HCT116 (cell line): Measurements from ENCODE around the gene APC2. TPM values are rescaled to one million over a fixed set of nuclear protein-coding genes. Genes with fewer than 3 reads are reported as not detected.

Source experiments
- ATAC-seq: fragments of 200-7000 bp; cut with Tn5 transposase; 2 replicates; pipeline ENCODE4 v1.9.1; 2020; ENCODE audit warnings: mild to moderate bottlenecking, moderate library complexity
- BruUV-seq: library from RNA; stranded (reverse); fragments of 400-500 nt; replicated peaks from 2 replicates; lab custom pipeline; 2021; lab: Mats Ljungman, UMichigan
- CTCF ChIA-PET: fragments of 300-600 bp; sonication (Branson Sonifier 250); formaldehyde crosslinking; loops from one replicate; lab custom pipeline; 2021; ENCODE audit warnings: antibody characterized with exemption; lab: Charles Lee
- POLR2A ChIA-PET: fragments of 300-600, 350-600 bp; sonication (Branson Sonifier 250); formaldehyde crosslinking; loops from one replicate; lab custom pipeline; 2021; ENCODE audit warnings: antibody characterized with exemption; lab: Charles Lee
- RAD21 ChIA-PET, 2 experiments: fragments of 300-600 bp; sonication (Branson Sonifier 250); formaldehyde crosslinking; loops; one replicate each; lab custom pipeline; 2023; ENCODE audit warnings: low total read pairs in 2 of 2; ENCODE audit not compliant: uncharacterized antibody in 2 of 2, unreplicated experiment in 2 of 2, low non-redundant PET in 1 of 2; lab: Charles Lee
- DNase-seq: peaks from one replicate; pipeline ENCODE4 v3.0.0-alpha.2; 2010; ENCODE audit warnings: low read depth, low spot score
- H2AFZ ChIP-seq: fragments of 200-600 bp; shearing (Covaris generic), sonication (generic); 2 replicates; pipeline ENCODE4 v1.6.1; 2017; ENCODE audit warnings: low read depth, mixed run types, mixed read lengths, antibody characterized with exemption, low read length; ENCODE audit not compliant: poor library complexity, severe bottlenecking
- H3K27ac ChIP-seq: 2 replicates; pipeline ENCODE4 v1.5.1; 2012; ENCODE audit warnings: low read depth, low read length
- H3K27me3 ChIP-seq: fragments of 200-600 bp; sonication (generic); 2 replicates; pipeline ENCODE4 v1.6.1; 2016; ENCODE audit warnings: mixed run types, low read length, mixed read lengths; ENCODE audit not compliant: insufficient read depth
- H3K36me3 ChIP-seq, 2 experiments: fragments of 200-500 bp in 1 of 2; fragments of 200-600 bp in 1 of 2; sonication (Bioruptor generic) in 1 of 2; sonication (generic) in 1 of 2; 2 replicates each; pipeline versions ENCODE4 v1.5.1 to v1.6.1; 2014 to 2016; ENCODE audit warnings: low read length in 2 of 2, inconsistent platforms in 1 of 2, mixed read lengths in 1 of 2, mixed run types in 1 of 2; ENCODE audit not compliant: insufficient read depth in 2 of 2, control insufficient read depth in 1 of 2
- H3K4me1 ChIP-seq, 2 experiments: fragments of 200-600 bp in 1 of 2; sonication (generic) in 1 of 2; 2 replicates each; pipeline versions ENCODE4 v1.5.1 to v1.6.1; 2012 to 2017; ENCODE audit warnings: low read length in 2 of 2, inconsistent platforms in 1 of 2, mild to moderate bottlenecking in 1 of 2, mixed read lengths in 1 of 2, mixed run types in 1 of 2, moderate library complexity in 1 of 2; ENCODE audit not compliant: insufficient read depth in 2 of 2, control insufficient read depth in 1 of 2
- H3K4me2 ChIP-seq: fragments of 200-600 bp; sonication (generic); 2 replicates; pipeline ENCODE4 v1.6.1; 2017; ENCODE audit warnings: mixed run types, low read length, mixed read lengths
- H3K4me3 ChIP-seq, 2 experiments: fragments of 200-600 bp in 1 of 2; sonication (generic) in 1 of 2; replicated peaks in 1 of 2; 2 replicates each; pipeline ENCODE4 v1.5.1; 2011 to 2016; ENCODE audit warnings: low read length in 2 of 2, control low read depth in 1 of 2, low read depth in 1 of 2, mild to moderate bottlenecking in 1 of 2, mixed read lengths in 1 of 2, mixed run types in 1 of 2
- H3K79me2 ChIP-seq: fragments of 200-600 bp; sonication (generic); 2 replicates; pipeline ENCODE4 v1.6.1; 2017; ENCODE audit warnings: mild to moderate bottlenecking, mixed run types, low read length, moderate library complexity, mixed read lengths; ENCODE audit not compliant: insufficient read depth
- H3K9ac ChIP-seq: fragments of 200-600 bp; sonication (generic); 2 replicates; pipeline ENCODE4 v1.6.1; 2016; ENCODE audit warnings: low read length, mixed read lengths
- H3K9me2 ChIP-seq: fragments of 200-600 bp; sonication (generic), shearing (Covaris generic); 2 replicates; pipeline ENCODE4 v1.6.1; 2017; ENCODE audit warnings: mixed run types, mild to moderate bottlenecking, moderate library complexity; ENCODE audit not compliant: insufficient read depth
- H3K9me3 ChIP-seq, 2 experiments: fragments of 200-500 bp in 1 of 2; fragments of 200-600 bp in 1 of 2; sonication (Bioruptor generic) in 1 of 2; sonication (generic) in 1 of 2; 2 replicates each; pipeline ENCODE4 v1.6.1; 2014 to 2017; ENCODE audit warnings: low read length in 2 of 2, mixed read lengths in 2 of 2, inconsistent platforms in 1 of 2, low read depth in 1 of 2, mild to moderate bottlenecking in 1 of 2, mixed run types in 1 of 2, moderate library complexity in 1 of 2; ENCODE audit not compliant: control insufficient read depth in 1 of 2, insufficient read depth in 1 of 2
- H4K20me1 ChIP-seq: fragments of 200-600 bp; sonication (generic), shearing (Covaris generic); 2 replicates; pipeline ENCODE4 v1.6.1; 2017; ENCODE audit warnings: mixed run types, mild to moderate bottlenecking, moderate library complexity; ENCODE audit not compliant: insufficient read depth
- CBX3 ChIP-seq: IDR thresholded peaks from 2 replicates; pipeline ENCODE4 v1.6.1; 2012; ENCODE audit warnings: low read depth
- EZH2phosphoT487 ChIP-seq: fragments of 200-600 bp; IDR thresholded peaks from 2 replicates; pipeline ENCODE4 v1.6.1; 2018; ENCODE audit warnings: antibody characterized with exemption, borderline replicate concordance
- JUND ChIP-seq: IDR thresholded peaks from 2 replicates; pipeline ENCODE4 v1.6.1; 2012
- REST ChIP-seq: IDR thresholded peaks from 2 replicates; pipeline ENCODE4 v1.6.1; 2012; ENCODE audit warnings: low read depth
- SRF ChIP-seq: IDR thresholded peaks from 2 replicates; pipeline ENCODE4 v1.6.1; 2012; ENCODE audit warnings: low read depth
- TCF7L2 ChIP-seq: IDR thresholded peaks from 2 replicates; pipeline ENCODE4 v1.7.0; 2011; ENCODE audit warnings: borderline replicate concordance, inconsistent platforms; ENCODE audit not compliant: insufficient read depth, insufficient read length; ENCODE audit errors: extremely low read depth
- ZBTB33 ChIP-seq: IDR thresholded peaks from 2 replicates; pipeline ENCODE4 v1.6.1; 2011; ENCODE audit warnings: mild to moderate bottlenecking, low read length, moderate library complexity; ENCODE audit not compliant: insufficient replicate concordance; ENCODE audit errors: extremely low read depth
- intact Hi-C: fragments of 100-400 bp; cut with micrococcal nuclease; formaldehyde crosslinking; loops from 2 replicates; pipeline ENCODE4 v1.10.0; 2022
- total RNA-seq: library from RNA; stranded (reverse); gene quantifications from one replicate; pipeline ENCODE4 v1.2.1, GENCODE V29; 2021; ENCODE audit not compliant: unreplicated experiment

The APC2 gene
- total RNA-seq, 1 experiment from 2014 or later, result 1.6 TPM

- no peak for ATAC-seq
- Histone ChIP-seq H3K4me1 (no peaks in the 10 kb centered on the region), H3K27ac (no peak overlapping the region), H3K9me2 (no peaks in the 10 kb centered on the region), H3K9me3 (no peaks in the 10 kb centered on the region), H3K36me3 (peaks cover 42 to 66% of the 10 kb centered on the region in 2 experiments; a peak in 3 of 4 replicates), H3K9ac (no peak overlapping the region), H3K4me3 (no peak overlapping the region), H3K79me2 (peaks cover 63% of the 10 kb centered on the region), H3K4me2 (no peak overlapping the region), H4K20me1 (no peaks in the 10 kb centered on the region), H3K27me3 (no peaks in the 10 kb centered on the region), H2AFZ (no peak overlapping the region)
- intact Hi-C loops, result no loop called here
- BruUV-seq, result no TSS peak
- CTCF ChIA-PET, result no interaction called here
- POLR2A ChIA-PET, result no interaction called here
- no peak for DNase-seq
- RAD21 ChIA-PET, result no interaction called here
- TF ChIP-seq EZH2phosphoT487 (no peak), REST (no peak), CBX3 (no peak), SRF (no peak), JUND (no peak), TCF7L2 (no peak), ZBTB33 (no peak)
Measured at GRCh38 chr19:1430246-1430645, 19.7 kb upstream of the APC2 start.
